ENCODE results near the gene PATJ. TPM values are rescaled to one million over a fixed set of nuclear protein-coding genes. Genes with fewer than 3 reads are reported as not detected.
"Not testable (repeated sequence)": the region's sequence is repeated elsewhere in the genome, so short reads cannot be mapped to it uniquely, and the experiment has no call there.

PATJ gene
- total RNA-seq, 1 donor from 2014 or later: 25.3 TPM

DNA sequence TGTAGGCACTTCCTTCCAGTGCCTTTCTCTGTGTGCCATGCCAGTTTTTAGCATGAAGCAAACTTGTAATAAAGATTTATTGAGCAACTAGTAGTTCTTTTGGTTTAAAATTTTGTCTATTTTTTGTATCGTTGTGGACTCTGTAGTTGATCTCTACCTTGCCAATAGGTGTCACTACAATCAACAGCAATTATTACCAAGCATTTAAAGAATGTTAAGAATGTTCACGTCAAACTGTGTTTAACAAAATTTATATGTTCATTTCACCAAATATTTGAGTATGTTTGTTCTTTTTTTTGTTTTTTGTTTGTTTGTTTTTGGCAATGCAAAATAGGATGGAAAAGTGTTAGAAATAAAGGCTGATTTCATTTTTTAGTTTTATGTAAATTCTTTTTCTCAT, 208.1 kb downstream of the PATJ start:
- no peak for DNase-seq (ENCODE audit: low spot score)

DNA sequence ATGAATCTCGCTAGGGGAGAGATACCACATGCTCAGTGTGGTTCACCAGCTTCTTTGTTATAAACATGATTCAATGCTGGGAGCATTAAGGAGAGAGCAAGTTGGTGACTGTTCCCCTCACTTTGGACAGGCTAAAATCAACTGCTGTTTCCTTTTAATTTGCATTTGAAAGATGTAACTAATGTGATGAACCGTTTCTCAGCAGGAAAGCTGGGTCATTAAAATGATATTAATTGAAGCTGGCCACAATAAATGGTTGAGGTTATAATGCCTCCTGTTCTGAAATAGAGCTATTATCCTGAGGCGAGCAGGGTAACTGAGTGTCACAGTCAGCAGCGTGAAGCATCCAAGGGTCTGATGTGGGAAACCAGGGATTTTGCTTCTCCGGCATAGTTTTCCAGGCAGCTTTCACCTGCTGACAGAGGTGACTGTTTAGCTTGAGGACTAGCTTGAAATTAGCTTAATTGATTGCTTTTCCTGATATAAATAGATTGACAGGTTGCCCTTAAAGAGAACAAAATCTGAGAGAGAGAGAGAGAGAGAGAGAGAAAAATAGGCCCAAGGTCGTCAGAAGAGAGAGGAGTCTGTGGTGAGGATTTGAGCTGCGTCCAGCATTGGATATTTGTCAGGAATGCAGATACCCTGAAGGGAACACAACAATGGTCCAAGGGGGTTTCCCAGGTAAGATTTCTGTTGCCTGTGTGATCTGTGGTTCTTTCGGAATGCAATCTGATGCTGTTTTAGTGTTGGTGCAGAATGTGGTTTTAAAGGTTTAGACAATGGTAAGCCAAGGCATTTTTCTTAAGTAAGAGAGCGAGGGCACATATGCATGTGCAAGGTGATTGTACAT, 209.7 kb downstream of the PATJ start:
- DNase-seq (ENCODE audit: low spot score): no peak

DNA sequence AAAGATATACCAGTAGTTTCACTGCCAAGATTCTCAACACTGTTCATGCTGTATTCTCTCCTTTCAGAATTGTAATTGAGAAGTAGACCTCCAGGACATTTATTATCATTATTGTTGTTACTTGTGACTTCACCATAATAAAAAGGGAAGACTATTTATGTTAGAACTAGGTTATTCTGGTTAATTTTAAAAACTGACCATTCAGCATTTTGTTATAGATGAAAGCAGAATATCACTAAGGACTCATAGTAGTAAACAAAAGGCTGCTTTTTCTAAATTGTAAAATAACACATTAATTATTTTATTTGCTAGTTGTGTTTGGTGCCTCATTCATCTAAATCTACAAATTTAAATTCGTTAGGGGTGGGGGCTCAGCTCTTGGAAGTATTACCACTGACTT, 210.4 kb downstream of the PATJ start:
- DNase-seq (ENCODE audit: low spot score): no peak

DNA sequence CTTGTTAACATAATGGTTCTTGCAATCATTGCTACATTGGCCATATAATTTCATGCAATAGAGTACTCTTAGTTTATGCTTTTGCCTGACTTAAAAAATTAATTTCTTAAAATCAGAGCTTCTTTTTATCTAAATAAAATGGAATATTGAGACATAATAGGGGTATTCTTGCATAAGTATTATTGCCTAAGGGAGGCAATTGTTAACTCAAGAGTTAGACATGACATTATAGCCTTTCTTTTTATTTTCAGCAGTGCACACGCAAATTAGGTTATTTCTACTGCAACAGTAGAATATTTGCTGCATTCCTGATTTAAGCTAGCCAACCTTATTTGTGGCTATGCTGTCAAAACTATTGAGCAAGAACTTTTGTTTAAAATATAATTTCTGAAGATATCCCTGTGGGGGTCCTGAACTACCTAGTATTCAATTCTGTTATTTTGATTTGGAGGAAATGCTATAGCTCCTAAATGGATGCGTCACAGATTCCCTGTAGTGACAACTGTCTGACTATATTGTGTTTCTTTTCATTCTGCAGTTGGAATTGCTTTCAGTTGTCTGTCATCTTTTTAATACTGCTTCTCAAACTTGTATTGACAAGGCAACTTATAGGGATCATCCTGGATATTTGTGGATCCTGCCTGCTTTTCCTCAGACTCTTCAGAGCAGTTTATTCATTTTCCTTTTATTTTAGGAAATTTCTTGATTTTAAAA, 211.0 kb downstream of the PATJ start:
- no peak for DNase-seq (ENCODE audit: low spot score)

DNA sequence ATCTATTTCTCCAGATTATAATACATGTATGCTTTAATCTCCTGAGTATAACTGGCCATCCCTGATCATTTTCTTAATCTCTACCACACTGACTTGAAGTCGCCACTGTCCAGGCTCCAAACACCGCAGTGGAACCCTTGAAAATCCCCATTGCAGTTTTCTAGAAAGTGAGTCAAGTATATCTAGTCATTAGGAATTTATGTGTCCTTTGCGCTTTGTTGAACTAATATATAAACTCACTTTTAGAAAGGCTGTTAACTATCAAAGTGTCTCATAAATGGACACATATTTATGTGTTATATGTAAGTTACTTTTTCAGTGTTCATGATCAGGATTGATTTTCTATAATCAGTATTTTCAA, 211.5 kb downstream of the PATJ start:
- DNase-seq (ENCODE audit: low spot score): no peak

DNA sequence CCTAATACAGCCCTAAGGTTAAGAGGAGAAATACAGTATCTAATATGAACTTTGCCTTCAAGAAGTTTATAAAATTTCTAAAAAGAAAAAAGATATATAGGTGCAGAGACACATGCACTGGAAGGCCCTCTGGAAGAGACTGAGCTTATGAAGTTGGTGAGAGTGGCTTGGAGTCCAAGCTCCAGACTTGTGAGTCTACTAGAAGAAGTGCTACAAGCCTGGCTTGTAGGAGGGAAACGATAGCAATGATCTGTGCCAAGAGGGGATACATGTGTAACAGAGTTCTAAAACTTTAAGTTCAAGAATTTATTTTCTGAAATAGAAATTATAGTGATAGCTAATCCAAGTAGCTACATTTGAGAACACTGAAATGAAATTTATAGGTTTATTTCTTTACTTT, 213.0 kb downstream of the PATJ start:
- no peak for DNase-seq (ENCODE audit: low spot score)

DNA sequence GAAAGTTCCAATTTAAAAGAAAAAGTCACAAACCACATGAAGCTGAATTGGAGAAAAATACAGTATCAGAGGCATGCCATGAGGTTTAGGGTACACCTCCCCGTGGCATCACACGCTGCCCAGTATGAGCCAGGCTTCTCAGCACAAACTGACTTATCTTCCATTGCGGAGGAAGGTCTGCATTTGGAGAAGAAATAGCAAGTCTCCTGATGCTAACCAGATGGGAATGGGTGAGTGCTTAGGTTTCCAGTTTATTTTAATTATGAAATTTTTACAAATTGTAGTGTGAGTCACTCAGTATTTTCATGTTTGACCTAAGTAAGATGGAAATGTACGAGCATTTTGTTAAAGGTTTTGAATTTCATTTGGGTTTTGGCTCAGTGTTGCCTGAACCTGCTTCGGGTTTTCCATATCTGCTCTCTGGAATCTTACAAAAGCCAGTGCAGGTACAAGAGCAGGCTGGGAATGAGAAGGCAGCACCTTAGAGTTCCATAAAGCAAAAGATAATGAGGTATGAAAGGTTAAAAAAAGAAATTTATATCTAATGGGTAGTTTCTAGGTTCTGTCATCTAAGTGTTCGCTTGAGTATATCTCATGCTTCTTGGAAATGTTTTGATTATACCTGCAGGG, 213.9 kb downstream of the PATJ start:
- no peak for DNase-seq (ENCODE audit: low spot score)

DNA sequence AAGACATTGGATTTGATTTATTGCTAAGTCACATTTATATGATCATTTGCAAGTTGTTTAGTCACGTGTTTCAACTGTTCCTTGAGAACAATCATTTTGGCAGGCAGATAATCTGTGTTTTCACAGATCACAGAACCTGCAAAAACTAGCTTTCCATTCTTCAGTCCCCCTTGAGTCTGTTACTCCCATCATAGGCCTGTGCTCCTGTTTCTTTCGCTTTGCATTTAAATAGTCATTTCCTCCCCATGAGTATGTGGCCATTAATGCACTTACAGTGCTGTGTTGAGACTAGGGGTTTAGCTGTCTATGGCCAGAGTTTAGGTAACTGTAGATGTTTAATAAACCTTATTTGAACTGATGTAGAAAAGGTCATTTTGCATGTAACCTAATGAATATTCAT, 214.5 kb downstream of the PATJ start:
- DNase-seq (ENCODE audit: low spot score): no peak

DNA sequence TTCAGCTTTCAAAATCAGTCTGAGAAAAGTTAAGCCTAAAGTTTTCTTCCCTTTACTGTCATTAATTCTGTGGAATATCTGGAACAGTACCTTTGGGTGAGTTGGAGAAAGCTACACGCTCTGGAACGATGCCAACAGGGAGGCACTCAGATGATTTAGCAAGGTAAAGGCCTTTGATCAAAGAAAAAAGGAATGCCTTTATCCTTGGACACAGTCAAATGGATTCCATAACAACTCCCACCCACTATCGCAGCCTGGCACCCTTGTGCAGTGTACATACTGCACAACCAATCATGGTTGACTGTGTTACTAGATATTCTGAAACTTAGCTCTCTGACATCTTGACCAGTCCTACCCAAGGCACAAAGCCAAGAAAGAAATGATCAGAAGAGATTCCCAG, 218.7 kb downstream of the PATJ start:
- peak; percentile 23 for DNase-seq (ENCODE audit: low spot score)

DNA sequence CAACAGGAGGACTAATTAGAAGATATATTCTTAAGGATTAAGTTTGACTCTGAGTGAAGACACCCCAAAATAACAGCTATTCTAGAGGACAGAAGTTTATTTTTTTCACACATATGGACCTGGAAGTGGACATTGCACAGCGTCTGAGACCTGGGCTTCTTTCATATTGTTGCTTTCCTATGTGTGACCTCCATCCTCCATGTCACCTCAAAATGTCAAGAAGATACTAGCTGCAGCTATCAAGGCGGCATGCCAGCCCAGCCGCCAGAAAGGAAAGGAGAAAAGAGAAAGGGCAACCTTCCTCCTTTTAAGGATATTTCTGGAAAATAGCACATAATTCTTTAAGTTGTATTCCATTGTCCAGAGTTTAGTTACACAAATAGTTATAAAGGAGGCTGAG, 220.4 kb downstream of the PATJ start:
- no peak for DNase-seq (ENCODE audit: low spot score)

DNA sequence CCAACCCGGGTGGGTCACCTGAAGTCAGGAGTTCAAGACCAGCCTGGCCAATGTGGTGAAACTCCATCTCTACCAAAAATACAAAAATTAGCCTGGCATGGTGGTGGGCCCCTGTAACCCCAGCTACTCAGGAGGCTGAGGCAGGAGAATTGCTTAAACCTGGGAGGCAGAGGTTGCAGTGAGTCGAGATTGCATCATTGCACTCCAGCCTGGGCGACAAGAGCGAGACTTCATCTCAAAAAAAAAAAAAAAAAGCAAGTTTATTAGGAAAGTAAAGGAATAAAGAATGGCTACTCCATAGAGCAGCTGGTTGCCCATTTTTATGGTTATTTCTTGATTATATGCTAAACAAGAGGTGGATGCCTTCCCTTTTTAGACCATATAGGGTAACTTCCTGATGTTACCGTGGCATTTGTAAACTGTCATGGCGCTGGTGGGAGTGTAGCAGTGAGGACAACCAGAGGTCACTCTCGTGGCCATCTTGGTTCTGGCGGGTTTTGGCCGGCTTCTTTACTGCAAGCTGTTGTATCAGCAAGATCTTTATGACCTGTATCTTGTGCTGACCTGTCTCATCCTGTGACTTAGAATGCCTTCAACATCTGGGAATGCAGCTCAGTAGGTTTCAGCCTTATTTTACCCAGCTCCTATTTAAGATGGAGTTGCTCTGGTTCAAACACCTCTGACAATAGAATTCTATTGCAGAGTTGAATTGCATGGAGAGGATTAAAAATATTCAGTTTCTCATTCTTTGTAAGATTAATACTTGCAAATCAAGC, 224.4 kb downstream of the PATJ start:
- not testable (repeated sequence) for DNase-seq (ENCODE audit: low spot score)

DNA sequence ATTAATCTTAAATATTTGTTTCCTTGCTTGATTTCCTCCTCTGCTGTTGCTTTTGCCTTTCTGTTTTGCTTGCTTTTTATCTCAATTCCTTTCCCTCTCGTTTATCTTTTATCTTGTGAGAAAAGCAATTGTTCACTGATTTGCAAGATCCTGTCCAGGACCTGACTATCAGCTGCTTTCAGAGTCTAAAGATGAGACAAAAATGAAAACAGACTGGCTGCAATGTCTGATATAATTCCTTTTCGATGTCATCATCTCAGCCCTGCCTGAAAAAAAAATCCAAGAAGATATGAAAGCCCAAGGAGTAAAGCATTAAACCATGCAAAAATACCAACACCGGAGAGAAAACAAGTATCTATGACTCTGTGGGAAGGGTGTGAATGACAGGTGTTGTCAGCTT, 225.5 kb downstream of the PATJ start:
- DNase-seq (ENCODE audit: low spot score): peak; percentile 76

DNA sequence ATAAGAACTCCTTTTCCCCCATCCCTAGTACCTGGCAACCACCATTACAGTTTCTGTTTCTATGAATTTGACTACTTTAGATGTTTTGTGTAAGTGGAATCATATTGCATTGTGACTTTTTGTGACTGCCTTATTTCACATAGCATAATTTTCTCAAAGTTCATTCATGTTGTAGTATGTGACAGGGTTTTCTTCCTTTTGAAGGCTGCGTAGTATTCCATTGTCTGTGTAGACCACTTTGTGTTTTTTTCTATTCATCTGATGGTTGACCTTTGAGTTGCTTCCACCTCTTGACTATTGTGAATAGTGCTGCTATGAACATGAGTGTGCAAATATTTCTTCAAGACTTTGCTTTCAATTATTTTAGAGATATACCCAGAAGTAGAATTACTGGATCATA, 226.6 kb downstream of the PATJ start:
- DNase-seq (ENCODE audit: low spot score): no peak

DNA sequence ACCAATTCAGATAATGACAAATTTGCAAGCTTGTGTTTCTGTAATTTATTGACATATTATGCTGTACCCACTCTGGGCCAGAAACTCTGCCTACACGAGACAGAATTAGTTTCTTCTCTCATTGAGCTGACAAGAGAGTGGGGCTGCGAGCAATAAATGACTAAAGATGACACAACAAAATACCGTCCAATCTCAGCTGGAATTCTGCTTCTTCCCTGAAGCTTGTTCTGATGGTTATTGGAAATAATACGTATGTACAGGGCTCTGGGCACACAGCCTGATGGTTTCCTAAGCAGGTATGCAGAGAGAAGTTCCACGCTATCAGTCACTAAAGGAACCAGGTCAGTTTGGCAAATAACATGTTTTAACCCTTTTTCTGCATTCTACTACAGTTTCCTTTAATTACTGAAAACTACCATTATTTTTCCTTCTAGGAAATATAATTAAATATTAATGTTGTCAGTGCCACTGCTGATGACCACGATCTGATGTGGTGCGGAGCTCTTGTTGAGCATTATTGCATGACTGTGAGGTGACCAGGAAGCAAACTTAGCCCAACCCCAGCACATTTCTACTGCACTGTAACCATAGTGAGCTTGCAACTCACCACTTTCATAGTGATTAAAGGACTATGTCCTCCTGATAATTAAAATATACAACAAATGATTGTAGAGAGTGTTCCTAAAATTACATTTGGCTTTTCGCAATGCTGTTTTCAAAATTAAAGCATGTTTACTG, 231.0 kb downstream of the PATJ start:
- DNase-seq (ENCODE audit: low spot score): no peak

DNA sequence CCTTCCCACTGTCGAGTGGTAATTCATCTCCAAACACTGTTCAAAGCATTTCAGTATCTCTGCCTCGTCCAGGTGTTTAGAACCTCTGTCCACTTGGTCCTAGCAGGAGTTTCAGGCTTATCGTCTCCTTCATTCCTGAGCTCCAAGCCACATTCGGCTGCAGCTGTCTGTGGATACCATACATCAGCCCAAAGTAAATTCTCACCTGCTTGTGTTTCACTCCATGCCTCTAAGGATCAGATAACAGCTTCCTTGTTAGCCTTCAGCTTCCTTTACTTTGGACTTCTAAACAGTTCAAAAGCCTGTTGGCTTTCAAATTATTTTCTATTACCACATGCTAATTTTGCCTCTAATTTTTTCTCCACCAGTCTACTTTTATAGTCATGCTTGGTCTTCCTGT, 233.4 kb downstream of the PATJ start:
- no peak for DNase-seq (ENCODE audit: low spot score)

DNA sequence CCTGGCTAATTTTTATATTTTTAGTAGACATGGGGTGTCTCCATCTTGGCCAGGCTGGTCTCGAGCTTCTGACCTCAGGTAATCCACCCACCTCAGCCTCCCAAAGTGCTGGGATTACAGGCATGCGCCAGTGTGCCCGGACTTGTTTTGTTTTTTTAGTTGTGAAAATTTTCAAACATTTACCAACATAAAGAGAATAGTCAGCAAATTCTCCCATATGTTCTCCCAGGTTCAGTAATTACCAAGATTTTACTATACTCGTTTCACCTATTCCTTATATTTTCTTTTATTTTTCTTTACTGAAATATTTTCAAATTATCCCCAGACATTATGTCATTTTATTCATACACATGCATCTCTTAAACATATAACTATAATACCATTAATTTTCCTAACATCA, 234.3 kb downstream of the PATJ start:
- no peak for DNase-seq (ENCODE audit: low spot score)

DNA sequence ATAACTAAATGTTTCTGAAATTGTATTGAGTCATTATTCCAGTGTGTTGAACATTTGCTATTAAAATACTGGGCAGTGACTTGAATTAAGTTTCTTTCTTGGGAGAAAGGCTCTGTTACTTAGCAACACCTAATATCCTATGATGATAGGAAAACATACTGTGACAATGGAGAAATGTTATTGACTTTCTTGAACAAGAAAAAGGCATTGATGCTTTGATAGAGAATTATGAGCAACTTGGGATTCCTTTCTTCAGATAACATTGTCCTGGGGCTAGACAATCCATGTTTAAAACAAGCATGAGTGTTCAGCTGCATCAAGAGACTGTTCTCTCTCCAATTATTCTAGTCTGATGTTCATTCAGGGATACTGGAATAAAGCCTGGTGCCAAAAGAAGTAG, 236.5 kb downstream of the PATJ start:
- no peak for DNase-seq (ENCODE audit: low spot score)

DNA sequence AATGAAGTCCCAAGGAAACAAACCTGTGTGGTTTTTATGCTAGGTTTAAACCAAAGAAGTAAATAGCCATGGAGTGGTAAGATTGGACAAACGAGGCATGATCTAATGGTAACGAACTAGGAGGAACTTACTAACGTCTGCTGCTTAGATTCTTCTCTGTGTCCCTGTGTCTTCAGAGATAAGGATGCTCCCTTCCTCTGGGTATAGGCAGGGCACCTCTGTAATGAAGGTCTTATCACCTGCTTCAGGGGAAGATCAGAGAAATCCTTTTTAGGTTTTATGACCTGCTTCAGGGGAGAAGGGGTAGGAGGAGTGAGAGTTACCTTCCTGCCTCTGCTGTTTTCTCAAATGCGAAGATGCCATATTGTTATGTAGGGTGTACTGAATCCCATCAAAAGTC, 237.4 kb downstream of the PATJ start:
- no peak for DNase-seq (ENCODE audit: low spot score)

DNA sequence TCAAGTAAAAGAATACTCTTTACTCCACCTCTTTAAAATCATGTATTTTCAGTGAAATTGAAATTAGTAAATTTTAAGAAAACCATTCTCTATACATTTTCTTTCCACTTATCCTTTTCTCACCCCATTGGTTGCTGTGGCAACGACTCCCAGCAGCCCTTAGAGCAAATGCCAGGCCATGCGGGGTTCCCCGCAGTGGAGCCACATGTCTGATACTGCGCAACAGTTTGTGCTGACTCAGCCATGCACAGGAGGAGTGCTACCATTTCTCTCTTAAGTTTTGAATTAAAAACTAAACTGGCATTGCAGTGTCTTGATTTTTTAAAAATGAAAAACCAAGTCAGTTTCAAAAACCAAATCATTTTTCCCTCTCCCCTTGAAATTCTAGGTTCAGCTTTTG, 238.3 kb downstream of the PATJ start:
- no peak for DNase-seq (ENCODE audit: low spot score)

DNA sequence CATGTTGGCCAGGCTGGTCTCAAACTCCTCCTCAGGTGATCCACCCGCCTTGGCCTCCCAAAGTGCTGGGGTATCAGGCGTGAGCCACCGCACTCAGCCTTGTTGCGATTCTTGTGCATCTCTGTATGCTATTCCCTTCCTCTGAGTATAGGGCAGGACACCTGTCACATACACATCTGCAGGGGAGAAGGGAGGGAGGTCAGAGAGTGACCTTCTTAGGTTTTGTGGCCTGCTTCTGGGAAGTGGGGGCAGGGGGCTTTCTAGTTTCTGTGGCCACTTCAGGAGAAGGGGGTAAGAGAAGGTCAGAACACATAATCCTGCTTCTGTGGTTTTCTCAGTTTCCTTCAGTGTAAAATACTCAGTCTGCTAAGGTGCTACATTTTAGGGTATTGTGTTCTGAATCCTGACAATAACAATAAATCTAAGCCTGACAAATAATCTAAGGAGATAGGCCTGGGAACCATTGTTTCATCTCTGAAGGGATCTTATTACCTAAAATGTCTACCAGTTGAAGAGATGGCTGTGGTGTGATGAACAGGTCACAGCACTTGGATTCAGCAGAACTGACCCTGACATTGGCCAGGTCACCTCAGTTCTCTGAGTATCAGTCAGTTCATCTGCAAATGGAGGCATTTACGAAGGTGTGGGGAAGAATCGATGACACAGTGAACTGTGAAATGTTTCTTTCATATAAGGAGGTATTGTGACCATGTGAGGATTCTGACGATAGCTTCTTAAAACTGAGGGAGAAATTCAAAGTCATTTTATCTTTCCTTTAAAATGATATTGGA, 239.8 kb downstream of the PATJ start:
- no peak for DNase-seq (ENCODE audit: low spot score)

DNA sequence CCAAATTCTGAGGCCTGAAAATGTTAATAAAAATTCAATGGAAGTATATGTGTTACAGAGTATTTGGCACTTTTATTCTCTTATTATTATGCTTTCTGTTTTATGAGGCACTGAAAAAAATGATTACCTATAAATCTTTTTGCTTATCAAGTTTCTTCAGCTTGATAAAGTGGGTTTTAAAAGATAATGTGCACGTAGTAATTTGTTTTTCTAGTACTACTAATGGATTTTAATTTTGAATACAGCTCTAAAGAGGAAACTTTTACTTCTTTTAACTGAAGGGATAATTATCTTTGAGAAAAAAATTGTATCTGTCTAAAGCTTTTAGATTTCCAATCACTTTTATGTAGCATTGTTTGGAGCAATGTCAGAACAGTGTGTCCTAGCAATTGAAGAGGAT, 241.0 kb downstream of the PATJ start:
- no peak for DNase-seq (ENCODE audit: low spot score)
